WERI-Rb-1 (cell line): ENCODE results near the gene PBX2.

Source experiments
- DNase-seq: peaks from one replicate; pipeline ENCODE4 v3.0.0-alpha.2; 2020
- H3K27ac ChIP-seq: fragments of 250-450 bp; sonication (Bioruptor Pico); 2 replicates; pipeline ENCODE4 v1.5.1; 2020; ENCODE audit warnings: mild to moderate bottlenecking, moderate library complexity
- H3K27me3 ChIP-seq: fragments of 250-450 bp; sonication (Bioruptor Pico); 2 replicates; pipeline ENCODE4 v1.5.1; 2021; ENCODE audit warnings: mild to moderate bottlenecking, low read depth, moderate library complexity; ENCODE audit not compliant: insufficient read depth, severe bottlenecking
- H3K36me3 ChIP-seq: fragments of 250-450 bp; sonication (Bioruptor Pico); 2 replicates; pipeline ENCODE4 v1.5.1; 2020; ENCODE audit warnings: mild to moderate bottlenecking, moderate library complexity
- H3K4me3 ChIP-seq: 2 replicates; pipeline ENCODE4 v1.5.1; 2011; ENCODE audit warnings: low read depth, mild to moderate bottlenecking, control low read depth, low read length
- H3K9me3 ChIP-seq: fragments of 250-450 bp; sonication (Bioruptor Pico); 2 replicates; pipeline ENCODE4 v1.5.1; 2021; ENCODE audit warnings: mild to moderate bottlenecking, moderate library complexity; ENCODE audit not compliant: severe bottlenecking
- TF ChIP-seq, protein P1 (sequence below): IDR thresholded peaks from 2 replicates; pipeline ENCODE4 v1.5.1; 2011; ENCODE audit warnings: low read depth, mild to moderate bottlenecking, control low read depth, inconsistent platforms, low read length

PBX2 gene

DNA sequence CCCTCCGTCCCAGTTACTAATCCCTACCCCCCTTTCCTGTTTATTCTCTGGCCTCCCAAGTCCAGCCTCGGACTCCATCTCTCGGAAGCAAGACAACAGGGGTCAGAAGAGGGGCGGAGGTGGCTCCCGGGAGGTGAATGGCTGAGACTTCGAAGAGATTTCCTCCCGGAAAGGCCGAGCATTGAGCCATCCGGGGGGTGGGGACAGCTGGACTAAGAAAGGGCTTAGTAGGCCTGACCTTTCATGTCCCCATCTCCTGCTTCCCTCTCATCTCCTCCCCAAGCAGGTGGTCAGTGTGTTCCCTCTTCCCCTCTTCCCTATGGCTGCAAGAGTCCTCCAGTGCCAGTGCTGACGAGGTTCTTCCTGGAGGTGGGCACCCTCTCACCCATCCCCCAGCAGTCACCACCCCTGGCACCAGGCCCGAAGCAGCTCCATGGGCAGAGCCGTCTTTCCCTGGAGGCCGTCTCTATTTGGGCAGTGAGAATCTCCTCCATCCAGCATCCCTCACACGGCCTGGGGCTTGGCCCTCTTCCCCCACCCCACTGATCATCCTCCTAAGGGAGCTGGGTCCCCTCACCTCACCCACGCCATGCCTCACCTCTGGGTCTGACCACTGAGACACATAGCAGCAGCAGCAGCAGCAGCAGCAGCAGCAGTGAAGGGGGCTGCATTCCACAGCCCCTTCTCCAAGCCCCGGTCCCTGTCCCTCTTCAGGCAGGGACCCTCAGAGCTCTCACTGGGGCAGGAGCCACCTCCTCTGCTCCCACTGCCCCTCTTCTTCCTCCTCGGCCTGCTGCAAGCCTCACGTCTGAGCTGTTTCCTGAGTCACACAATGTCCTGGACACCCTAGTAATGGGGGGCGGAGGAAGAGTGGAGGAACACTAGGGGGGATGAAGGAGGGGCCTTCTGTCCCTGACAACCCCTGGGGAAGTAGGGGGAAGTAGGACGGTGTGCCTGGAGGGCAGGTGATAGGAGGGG, 33.5 kb upstream of the PBX2 start, which contains the start of gene NOTCH4:
Gene NOTCH4 (minus strand): TSS at position 810 of the 978 bp plus-strand sequence. CDS start 139 bp downstream, at position 671.
- Histone ChIP-seq H3K36me3 (no peaks in the 10 kb centered on the region), H3K27me3 (peaks cover 19% of the 10 kb centered on the region), H3K4me3 (no peak within 1 kb of the TSS), H3K27ac (no peak within 1 kb of the TSS), H3K9me3 (no peaks in the 10 kb centered on the region)
- TF ChIP-seq, protein P1, sequence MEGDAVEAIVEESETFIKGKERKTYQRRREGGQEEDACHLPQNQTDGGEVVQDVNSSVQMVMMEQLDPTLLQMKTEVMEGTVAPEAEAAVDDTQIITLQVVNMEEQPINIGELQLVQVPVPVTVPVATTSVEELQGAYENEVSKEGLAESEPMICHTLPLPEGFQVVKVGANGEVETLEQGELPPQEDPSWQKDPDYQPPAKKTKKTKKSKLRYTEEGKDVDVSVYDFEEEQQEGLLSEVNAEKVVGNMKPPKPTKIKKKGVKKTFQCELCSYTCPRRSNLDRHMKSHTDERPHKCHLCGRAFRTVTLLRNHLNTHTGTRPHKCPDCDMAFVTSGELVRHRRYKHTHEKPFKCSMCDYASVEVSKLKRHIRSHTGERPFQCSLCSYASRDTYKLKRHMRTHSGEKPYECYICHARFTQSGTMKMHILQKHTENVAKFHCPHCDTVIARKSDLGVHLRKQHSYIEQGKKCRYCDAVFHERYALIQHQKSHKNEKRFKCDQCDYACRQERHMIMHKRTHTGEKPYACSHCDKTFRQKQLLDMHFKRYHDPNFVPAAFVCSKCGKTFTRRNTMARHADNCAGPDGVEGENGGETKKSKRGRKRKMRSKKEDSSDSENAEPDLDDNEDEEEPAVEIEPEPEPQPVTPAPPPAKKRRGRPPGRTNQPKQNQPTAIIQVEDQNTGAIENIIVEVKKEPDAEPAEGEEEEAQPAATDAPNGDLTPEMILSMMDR, result no peak
- no peak for DNase-seq

DNA sequence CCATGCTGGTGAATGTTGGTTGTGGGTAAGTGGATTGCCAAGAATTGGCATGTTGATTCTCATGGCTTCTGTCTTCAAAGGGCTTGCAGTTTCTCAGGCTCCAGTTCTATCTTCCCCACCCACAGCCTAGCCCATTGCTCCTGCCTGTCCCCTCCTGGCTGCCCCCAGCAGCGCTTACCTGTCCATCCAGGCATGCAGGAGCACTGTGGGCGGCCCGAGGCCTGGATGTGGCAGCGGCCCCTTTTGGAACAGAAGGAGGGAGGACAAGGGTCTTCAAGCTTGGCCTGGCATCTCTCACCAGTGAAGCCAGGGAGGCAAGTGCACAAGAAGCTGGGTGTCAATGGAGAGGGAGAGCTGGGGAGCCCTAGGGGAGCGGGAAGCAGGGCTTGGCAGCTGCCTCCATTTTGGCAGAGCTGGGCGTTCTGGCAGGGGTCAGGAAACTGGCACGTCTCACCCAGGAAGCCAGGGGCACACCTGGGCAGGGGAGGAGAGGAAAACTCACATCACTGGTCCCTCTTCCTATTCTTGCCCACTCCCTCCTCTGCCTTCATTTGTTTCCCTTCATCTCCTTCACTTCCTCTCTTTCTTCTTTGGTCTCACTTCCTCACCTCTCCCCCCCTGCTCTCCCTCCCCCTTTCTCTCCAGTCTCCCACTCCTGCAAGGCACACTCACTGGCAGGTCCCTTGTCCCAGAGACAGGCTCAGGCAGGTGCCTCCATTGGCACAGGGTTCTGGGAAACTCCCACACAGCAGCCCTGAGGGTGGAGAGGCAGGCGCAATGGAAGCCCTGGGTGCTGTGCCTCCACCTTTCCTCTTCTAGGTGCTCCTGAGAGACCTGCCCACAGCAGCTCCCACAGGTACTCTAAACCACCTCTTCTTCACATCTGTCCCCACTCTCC, 32.6 kb upstream of the PBX2 start:
- H3K9me3 ChIP-seq, result no peaks in the 10 kb centered on the region
- no peak overlapping the region for H3K4me3 ChIP-seq
- no peak overlapping the region for H3K27ac ChIP-seq
- DNase-seq, result no peak
- TF ChIP-seq, protein P1, result no peak
- peaks cover 23% of the 10 kb centered on the region for H3K27me3 ChIP-seq
- no peaks in the 10 kb centered on the region for H3K36me3 ChIP-seq

GRCh38 chr6:32220021-32220420, 30.0 kb upstream of the PBX2 start:
- Histone ChIP-seq H3K27me3 (peaks cover 23% of the 10 kb centered on the region), H3K27ac (no peak overlapping the region), H3K4me3 (no peak overlapping the region), H3K36me3 (no peaks in the 10 kb centered on the region), H3K9me3 (no peaks in the 10 kb centered on the region)
- TF ChIP-seq, protein P1, result no peak
- no peak for DNase-seq

DNA sequence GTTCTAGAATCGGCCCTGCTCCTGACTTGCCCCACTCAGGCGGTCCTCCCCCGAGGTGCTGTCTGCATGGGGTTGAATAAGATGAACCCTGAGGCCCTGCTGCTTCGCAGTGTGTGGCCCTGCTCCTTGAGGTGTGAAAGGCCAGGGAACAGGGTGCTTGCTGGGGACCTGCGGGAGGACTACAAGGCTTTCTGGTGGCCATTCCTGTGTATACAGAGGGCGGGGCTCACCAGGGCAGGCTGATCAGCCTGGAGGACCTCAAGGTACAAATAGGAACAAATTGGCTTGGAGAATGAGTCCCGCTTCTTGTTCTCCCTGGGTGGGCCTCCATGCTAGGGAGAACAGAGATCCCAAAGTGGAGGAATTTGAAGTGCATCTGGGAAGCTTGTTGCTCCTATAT, 28.2 kb upstream of the PBX2 start:
- DNase-seq, result no peak
- H3K4me3 ChIP-seq, result no peak overlapping the region
- H3K9me3 ChIP-seq, result no peaks in the 10 kb centered on the region
- no peak overlapping the region for H3K27ac ChIP-seq
- no peaks in the 10 kb centered on the region for H3K36me3 ChIP-seq
- H3K27me3 ChIP-seq, result peaks cover 28% of the 10 kb centered on the region
- TF ChIP-seq, protein P1, result no peak

GRCh38 chr6:32216998-32217397, 27.0 kb upstream of the PBX2 start:
- DNase-seq, result no peak
- H3K36me3 ChIP-seq, result no peaks in the 10 kb centered on the region
- H3K27me3 ChIP-seq, result peaks cover 28% of the 10 kb centered on the region
- TF ChIP-seq, protein P1, result no peak
- H3K9me3 ChIP-seq, result no peaks in the 10 kb centered on the region
- no peak overlapping the region for H3K27ac ChIP-seq
- no peak overlapping the region for H3K4me3 ChIP-seq
